ENCODE results near the gene USP11. TPM values are rescaled to one million over a fixed set of nuclear protein-coding genes. Genes with fewer than 3 reads are reported as not detected.

USP11 gene
- total RNA-seq, 2 experiments from 2014 or later, result 57.1 to 62.0 TPM

DNA sequence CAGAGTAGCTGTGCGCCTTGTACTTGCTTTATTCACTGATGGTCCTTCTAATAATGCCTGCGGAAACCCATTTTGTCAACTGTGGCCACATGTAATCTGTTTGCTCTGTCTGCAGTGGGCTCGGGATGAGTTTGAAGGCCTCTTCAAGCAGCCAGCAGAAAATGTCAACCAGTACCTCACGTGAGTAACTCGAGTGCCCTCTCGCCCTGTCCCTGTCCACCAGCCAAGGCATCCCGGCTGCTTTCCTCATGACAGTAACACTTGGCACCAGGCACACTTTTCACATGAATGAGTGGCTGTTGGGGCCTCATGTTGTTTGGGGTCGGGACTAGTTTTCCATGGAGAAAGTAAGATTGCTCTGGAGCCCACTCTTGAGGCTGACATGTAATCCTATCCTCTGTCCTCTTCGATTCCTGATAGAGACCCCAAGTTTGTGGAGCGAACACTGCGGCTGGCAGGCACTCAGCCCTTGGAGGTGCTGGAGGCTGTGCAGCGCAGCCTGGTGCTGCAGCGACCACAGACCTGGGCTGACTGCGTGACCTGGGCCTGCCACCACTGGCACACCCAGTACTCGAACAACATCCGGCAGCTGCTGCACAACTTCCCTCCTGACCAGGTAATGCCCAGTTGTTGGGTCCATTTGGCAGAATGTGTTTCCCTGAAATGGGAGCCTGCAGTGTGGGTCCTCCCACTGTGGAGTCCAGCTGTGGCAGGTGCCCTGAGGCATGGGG, 23.1 kb upstream of the USP11 start:
- no peak overlapping the region for H3K4me3 Mint-ChIP-seq
- no peaks in the 10 kb centered on the region for H3K27me3 Mint-ChIP-seq
- no peaks in the 10 kb centered on the region for H3K9me3 Mint-ChIP-seq
- ChIA-PET CTCF (no interaction called here), POLR2A (no interaction called here)
- H3K36me3 Mint-ChIP-seq (ENCODE audit: low read depth), result peaks cover 37% of the 10 kb centered on the region
- peaks cover 2% of the 10 kb centered on the region for H3K4me1 Mint-ChIP-seq (ENCODE audit: low read depth)
- intact Hi-C loops (cut with micrococcal nuclease), result no loop called here
- DNase-seq (no peak), ATAC-seq (no peak)
- H3K27ac Mint-ChIP-seq, result no peak overlapping the region
- TF ChIP-seq, protein P1, sequence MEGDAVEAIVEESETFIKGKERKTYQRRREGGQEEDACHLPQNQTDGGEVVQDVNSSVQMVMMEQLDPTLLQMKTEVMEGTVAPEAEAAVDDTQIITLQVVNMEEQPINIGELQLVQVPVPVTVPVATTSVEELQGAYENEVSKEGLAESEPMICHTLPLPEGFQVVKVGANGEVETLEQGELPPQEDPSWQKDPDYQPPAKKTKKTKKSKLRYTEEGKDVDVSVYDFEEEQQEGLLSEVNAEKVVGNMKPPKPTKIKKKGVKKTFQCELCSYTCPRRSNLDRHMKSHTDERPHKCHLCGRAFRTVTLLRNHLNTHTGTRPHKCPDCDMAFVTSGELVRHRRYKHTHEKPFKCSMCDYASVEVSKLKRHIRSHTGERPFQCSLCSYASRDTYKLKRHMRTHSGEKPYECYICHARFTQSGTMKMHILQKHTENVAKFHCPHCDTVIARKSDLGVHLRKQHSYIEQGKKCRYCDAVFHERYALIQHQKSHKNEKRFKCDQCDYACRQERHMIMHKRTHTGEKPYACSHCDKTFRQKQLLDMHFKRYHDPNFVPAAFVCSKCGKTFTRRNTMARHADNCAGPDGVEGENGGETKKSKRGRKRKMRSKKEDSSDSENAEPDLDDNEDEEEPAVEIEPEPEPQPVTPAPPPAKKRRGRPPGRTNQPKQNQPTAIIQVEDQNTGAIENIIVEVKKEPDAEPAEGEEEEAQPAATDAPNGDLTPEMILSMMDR (IDR thresholded peaks at IDR 0.05), result no peak

DNA sequence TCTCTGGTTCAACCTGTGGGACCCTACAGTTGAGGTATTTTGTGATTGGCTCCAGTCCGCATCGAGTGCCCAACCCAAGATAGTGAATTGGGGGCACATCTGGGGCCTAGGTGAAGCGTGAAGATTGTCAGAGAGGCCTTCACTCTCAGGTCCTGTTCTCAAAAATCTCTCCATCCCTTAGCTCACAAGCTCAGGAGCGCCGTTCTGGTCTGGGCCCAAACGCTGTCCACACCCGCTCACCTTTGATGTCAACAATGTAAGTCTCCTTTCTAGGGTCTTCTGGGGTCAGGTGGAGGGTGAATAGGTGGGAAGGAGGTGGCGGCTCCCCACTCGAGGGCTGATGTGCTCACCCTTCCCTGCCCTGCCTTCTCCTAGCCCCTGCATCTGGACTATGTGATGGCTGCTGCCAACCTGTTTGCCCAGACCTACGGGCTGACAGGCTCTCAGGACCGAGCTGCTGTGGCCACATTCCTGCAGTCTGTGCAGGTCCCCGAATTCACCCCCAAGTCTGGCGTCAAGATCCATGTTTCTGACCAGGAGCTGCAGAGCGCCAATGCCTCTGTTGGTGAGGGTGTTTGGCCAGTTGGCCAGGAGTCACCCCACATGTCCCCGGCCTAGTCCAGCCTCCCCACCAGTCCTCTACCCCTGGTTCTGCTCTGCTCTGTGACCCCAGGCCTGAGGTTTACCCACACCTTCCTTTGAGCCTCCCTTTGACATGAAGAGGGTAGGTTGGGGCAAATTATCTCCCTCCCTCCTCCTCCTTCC, 22.0 kb upstream of the USP11 start:
- TF ChIP-seq, protein P1 (IDR thresholded peaks at IDR 0.05), result no peak
- H3K27me3 Mint-ChIP-seq, result no peaks in the 10 kb centered on the region
- H3K4me3 Mint-ChIP-seq, result no peak overlapping the region
- intact Hi-C loops (cut with micrococcal nuclease), result no loop called here
- ChIA-PET CTCF (no interaction called here), POLR2A (no interaction called here)
- peaks cover 37% of the 10 kb centered on the region for H3K36me3 Mint-ChIP-seq (ENCODE audit: low read depth)
- ATAC-seq (no peak), DNase-seq (no peak)
- H3K27ac Mint-ChIP-seq, result no peak overlapping the region
- no peaks in the 10 kb centered on the region for H3K9me3 Mint-ChIP-seq
- H3K4me1 Mint-ChIP-seq (ENCODE audit: low read depth), result peaks cover 3% of the 10 kb centered on the region

DNA sequence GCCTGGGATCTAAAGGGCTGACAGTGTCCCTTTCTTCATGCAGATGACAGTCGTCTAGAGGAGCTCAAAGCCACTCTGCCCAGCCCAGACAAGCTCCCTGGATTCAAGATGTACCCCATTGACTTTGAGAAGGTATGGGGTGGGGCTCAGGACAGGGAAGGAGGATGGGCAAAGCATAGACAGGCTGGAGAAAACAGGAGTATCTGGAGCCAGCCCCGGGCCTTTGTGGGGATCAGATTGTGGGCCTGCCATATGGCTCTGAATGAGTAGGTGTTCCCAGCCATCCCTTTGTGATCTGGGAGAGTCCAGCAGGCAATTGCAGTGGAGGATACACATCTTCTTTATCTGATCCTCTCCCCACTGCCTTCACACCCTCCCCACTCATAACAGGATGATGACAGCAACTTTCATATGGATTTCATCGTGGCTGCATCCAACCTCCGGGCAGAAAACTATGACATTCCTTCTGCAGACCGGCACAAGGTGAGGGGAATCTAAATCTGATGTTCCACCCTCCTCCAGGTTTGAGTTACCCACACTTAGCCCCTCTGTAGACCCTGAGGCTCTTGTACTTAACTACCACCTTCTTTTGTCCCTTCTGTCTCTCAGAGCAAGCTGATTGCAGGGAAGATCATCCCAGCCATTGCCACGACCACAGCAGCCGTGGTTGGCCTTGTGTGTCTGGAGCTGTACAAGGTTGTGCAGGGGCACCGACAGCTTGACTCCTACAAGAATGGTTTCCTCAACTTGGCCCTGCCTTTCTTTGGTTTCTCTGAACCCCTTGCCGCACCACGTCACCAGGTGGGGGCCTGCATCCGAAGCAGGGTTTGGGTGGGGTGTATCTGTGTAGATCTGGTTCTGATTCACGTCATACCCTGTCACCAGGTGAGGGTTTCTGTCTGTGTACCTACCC, 20.2 kb upstream of the USP11 start:
- no peak overlapping the region for H3K4me3 Mint-ChIP-seq
- peak overlapping the region; percentile 42 for H3K27ac Mint-ChIP-seq
- ATAC-seq (no peak), DNase-seq (no peak)
- H3K27me3 Mint-ChIP-seq, result no peaks in the 10 kb centered on the region
- ChIA-PET CTCF (no interaction called here), POLR2A (no interaction called here)
- H3K36me3 Mint-ChIP-seq (ENCODE audit: low read depth), result peaks cover 40% of the 10 kb centered on the region
- no peaks in the 10 kb centered on the region for H3K9me3 Mint-ChIP-seq
- intact Hi-C loops (cut with micrococcal nuclease), result no loop called here
- TF ChIP-seq, protein P1 (IDR thresholded peaks at IDR 0.05), result no peak
- peaks cover 18% of the 10 kb centered on the region for H3K4me1 Mint-ChIP-seq (ENCODE audit: low read depth)

DNA sequence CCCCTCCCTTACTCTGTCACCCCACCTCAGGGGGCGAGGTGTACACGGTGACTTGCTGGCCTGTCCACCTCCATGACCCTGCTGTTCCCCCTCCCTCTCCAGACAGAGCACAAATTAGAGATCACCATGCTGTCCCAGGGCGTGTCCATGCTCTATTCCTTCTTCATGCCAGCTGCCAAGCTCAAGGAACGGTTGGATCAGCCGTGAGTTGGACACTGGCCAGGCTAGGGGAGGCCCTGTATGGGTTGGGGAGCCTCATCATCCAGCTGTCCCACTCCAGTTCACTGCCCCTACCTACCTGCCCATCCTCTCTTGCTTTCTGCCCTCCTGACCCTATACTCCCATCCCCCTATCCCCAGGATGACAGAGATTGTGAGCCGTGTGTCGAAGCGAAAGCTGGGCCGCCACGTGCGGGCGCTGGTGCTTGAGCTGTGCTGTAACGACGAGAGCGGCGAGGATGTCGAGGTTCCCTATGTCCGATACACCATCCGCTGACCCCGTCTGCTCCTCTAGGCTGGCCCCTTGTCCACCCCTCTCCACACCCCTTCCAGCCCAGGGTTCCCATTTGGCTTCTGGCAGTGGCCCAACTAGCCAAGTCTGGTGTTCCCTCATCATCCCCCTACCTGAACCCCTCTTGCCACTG, 18.3 kb upstream of the USP11 start:
- ChIA-PET POLR2A (interaction anchor here (1.0 to 3.2 kb wide), 2 partner anchors 23 to 34 kb away, joined by 3 to 10 read pairs; no protein-coding TSS in a partner anchor), CTCF (no interaction called here)
- H3K36me3 Mint-ChIP-seq (ENCODE audit: low read depth), result peaks cover 41% of the 10 kb centered on the region
- no peak overlapping the region for H3K27ac Mint-ChIP-seq
- no peak overlapping the region for H3K4me3 Mint-ChIP-seq
- intact Hi-C loops (cut with micrococcal nuclease), result no loop called here
- H3K4me1 Mint-ChIP-seq (ENCODE audit: low read depth), result peaks cover 19% of the 10 kb centered on the region
- DNase-seq, result no peak
- ATAC-seq, result no peak
- H3K27me3 Mint-ChIP-seq, result no peaks in the 10 kb centered on the region
- no peaks in the 10 kb centered on the region for H3K9me3 Mint-ChIP-seq
- TF ChIP-seq, protein P1 (IDR thresholded peaks at IDR 0.05), result no peak
